NK-92 (cell line): ENCODE data around the gene BICDL2.

Experiments used
- DNase-seq: peaks from one replicate; lab custom pipeline; 2025; ENCODE audit not compliant: unreplicated experiment; lab: John Stamatoyannopoulos, UW

Gene BICDL2

GRCh38 chr16:3049921-3050481 is 13.3 kb upstream of the BICDL2 start:
- DNase-seq: no peak

- DNase-seq: no peak
Observed at GRCh38 chr16:3047387-3047720, 10.6 kb upstream of the BICDL2 start.

- no peak for DNase-seq
Observed at GRCh38 chr16:3046641-3047386, 10.1 kb upstream of the BICDL2 start.

DNA sequence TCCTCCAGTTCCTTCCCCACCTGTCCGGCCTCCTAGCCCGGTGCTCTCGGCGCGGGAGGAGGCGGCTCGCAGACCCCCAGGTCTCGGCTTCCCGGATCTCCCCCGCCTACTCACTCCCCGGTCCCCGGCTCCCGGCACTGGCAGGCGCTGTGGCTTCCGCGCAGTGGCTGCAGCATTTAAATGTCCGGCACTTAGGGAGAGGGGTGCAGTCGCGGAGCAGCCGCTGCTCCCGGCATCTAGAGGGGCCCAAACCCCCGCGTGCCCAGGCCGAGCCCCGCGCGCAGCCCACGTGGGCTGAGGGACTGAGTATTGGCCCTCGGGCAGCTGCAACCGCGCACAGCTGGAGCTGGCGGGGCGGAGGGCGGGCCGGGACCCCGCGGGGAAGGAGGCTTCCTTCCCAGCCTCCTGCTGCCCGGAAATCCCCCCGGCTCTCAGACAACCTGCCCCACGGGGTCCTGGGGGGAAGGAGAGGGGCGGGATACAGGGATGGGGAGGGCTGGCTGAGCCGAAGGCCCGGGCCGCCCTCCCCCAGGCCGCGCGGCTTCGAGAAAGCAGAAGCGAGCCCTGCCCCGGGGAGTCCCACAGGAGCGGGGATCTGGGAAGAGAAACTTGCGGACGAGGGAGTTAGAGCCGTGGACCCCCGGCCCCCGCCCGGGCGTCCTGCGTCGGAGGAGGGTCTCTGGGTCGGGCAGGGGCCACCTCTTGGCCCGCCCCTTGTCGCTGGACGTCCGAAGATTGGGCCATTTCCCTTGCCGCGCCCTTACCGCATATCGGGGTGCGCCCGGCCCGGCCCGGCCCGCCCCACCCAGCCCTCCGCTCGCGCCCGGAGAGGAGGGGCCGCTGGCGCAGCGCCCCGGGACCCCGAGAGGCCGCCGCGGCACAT is 9.3 kb upstream of the BICDL2 start, which contains the start of gene MMP25:
Gene MMP25 (plus strand): TSS at position 804 of the 883 bp plus-strand sequence. CDS start 357 bp downstream, outside the sequence.
- no peak for DNase-seq

- DNase-seq: no peak
Observed at GRCh38 chr16:3044708-3045107, 8.0 kb upstream of the BICDL2 start.

- no peak for DNase-seq
Observed at GRCh38 chr16:3042376-3042775, 5.6 kb upstream of the BICDL2 start.

GRCh38 chr16:3038896-3039295 is 2.2 kb upstream of the BICDL2 start:
- no peak for DNase-seq

DNA sequence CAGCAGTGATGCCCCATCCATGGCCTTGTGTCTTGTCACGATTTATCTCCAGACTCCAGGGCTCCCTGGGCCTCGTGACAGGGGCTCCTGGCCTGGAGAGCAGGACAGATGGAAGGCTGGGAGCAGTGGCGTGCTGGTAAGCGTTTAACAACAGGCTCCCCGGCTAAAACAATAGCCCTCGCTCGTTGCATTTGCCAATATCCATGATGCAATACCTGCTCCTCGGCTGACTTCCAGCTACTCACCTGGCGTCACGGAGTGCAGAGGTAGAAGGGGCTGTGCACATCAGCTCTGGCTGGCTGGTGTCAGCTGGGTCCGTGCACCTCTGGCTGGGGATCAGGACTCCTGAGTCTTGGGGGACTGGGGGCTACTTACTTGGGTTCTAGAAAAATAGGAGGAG is 1.5 kb upstream of the BICDL2 start:
- no peak for DNase-seq

DNA sequence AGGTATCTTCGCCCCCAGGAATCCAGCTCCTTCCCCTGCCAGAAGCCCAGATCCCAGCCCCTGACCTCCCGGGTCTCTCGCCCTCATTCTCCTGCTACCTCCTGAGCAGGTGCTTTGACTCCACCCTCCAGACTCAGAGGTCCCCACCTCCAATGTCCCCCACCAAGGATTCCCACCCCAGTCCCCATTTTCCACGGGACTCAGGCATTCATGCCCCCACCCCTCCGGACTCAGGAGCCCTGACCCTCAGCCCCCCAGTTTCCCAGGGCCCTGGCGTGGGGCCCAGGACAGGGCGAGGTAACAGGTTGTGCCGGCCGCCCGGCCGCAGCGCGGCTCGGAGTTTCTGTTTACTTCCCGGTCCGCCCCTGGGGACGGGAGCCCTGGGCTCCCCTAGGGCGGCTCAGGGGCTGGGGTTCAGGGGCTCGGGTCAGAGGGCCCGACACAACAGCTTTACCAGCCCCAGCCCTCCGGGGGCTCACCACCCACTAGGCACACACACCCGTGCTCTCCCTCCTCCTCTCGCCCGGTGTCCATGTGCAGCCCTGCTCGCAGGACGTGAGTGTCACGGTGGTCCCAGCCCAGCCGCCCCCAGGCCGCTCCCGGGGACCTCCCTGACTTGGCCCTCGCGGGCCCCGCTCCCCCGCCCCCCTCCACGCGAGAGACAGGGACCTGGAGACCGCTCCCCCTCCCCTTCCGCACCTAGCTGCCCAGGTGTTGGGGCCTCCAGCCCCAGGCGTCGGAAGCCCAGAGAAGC is 595 bp downstream of the BICDL2 start:
- no peak for DNase-seq

- DNase-seq: no peak
Observed at GRCh38 chr16:3035289-3035971, 1.3 kb downstream of the BICDL2 start.

- no peak for DNase-seq
Observed at GRCh38 chr16:3032624-3033023, 4.1 kb downstream of the BICDL2 start.

GRCh38 chr16:3030222-3031212 is 6.2 kb downstream of the BICDL2 start:
- no peak for DNase-seq

GRCh38 chr16:3029491-3030221 is 7.1 kb downstream of the BICDL2 start:
- no peak for DNase-seq

- DNase-seq: no peak
Observed at GRCh38 chr16:3028716-3029319, 7.9 kb downstream of the BICDL2 start.

DNA sequence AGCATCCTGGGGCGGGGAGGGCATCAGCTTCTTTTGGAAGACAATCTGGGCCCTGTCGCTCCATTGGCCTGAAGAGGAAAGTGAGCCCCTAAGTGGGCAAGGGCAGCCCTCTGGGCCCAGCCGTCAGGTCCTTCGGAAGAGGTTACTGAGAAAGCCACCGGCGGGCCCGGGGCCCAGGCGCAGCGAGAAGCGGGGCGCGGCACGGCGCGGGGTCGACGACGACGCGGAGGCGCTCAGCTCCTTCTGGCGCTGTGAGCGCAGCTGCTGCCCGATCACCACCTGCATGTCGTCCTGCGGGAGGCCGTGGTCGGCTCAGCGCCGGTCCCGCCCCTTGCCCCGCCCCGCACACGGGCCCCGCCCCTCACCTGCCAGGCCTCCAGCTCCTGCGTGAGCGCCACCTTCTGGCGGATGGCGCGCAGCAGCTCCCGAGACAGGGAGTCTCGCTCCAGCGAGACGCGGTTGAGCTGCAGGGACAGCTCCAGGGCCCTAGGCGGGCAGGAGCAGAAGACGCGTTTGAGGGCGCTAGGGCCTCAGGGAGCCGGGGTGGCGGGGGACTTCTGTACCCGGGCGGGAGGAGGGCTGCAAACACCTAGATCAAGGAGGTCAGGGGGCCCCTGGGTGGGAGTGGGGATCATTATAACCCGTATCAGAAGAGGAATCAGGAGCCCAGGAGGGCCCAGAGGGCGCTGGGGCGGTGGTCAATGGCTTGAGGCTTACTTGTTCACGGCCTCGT is 8.6 kb downstream of the BICDL2 start:
- DNase-seq: peak; percentile 41

DNA sequence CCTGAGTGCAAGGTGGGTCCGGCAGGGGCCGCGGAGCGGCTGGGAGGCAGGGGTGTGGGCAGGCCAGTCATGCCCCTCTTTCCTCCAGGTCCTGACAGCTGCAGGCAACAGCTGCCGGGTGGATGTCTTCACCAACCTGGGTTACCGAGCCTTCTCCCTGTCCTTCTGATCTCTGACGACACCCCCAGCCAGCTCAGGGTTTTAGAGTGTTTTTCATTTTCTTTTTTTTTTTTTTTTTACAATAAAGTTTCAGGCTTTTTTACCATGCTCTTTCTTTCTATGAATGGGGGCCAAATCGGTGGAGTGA is 9.3 kb downstream of the BICDL2 start:
- no peak for DNase-seq

GRCh38 chr16:3026609-3027488 is 9.9 kb downstream of the BICDL2 start:
- no peak for DNase-seq
